Right hindlimb (tissue), 1 donor: Measurements from ENCODE around the gene OR2T2.
"Not testable (repeated sequence)": the region's sequence is repeated elsewhere in the genome, so short reads cannot be mapped to it uniquely, and the experiment has no call there.

Experiments
- DNase-seq: peaks from one replicate; pipeline ENCODE4 v3.0.0-alpha.2; 2018

The OR2T2 gene

GRCh38 chr1:248445399-248445798, at the start of gene OR2T2:
Gene OR2T2 (plus strand): TSS chr1:248445637. CDS start chr1:248452798, 7,161 bp downstream.
- not testable (repeated sequence) for DNase-seq

GRCh38 chr1:248402748-248403147, 42.7 kb upstream of the OR2T2 start, which contains the start of gene OR2T1:
Gene OR2T1 (plus strand): TSS chr1:248403048. CDS start chr1:248406148, 3,100 bp downstream.
- DNase-seq = no peak

GRCh38 chr1:248404024-248404423, 41.4 kb upstream of the OR2T2 start:
- DNase-seq = no peak

GRCh38 chr1:248406721-248407692, 38.4 kb upstream of the OR2T2 start:
- no peak for DNase-seq

- no peak for DNase-seq
These were observed 29.2 kb upstream of the OR2T2 start for GRCh38 chr1:248416226-248416625.

GRCh38 chr1:248417854-248418253, 27.6 kb upstream of the OR2T2 start:
- DNase-seq = no peak

GRCh38 chr1:248421384-248421783, 24.1 kb upstream of the OR2T2 start:
- DNase-seq = no peak

GRCh38 chr1:248427526-248428191, 17.8 kb upstream of the OR2T2 start:
- DNase-seq = not testable (repeated sequence)

GRCh38 chr1:248428192-248428533, 17.3 kb upstream of the OR2T2 start:
- DNase-seq = not testable (repeated sequence)

- DNase-seq = not testable (repeated sequence)
These were observed 13.8 kb upstream of the OR2T2 start for GRCh38 chr1:248431683-248432082.

- DNase-seq = not testable (repeated sequence)
These were observed 13.2 kb upstream of the OR2T2 start for GRCh38 chr1:248432201-248432600.

GRCh38 chr1:248433811-248434415, 11.5 kb upstream of the OR2T2 start:
- DNase-seq = not testable (repeated sequence)

- not testable (repeated sequence) for DNase-seq
These were observed 10.5 kb upstream of the OR2T2 start for GRCh38 chr1:248434913-248435312.

- DNase-seq = not testable (repeated sequence)
These were observed 9.1 kb upstream of the OR2T2 start for GRCh38 chr1:248436303-248436702.

- not testable (repeated sequence) for DNase-seq
These were observed 6.8 kb upstream of the OR2T2 start for GRCh38 chr1:248438668-248439067.

- DNase-seq = not testable (repeated sequence)
These were observed 6.2 kb upstream of the OR2T2 start for GRCh38 chr1:248439283-248439682.

- DNase-seq = not testable (repeated sequence)
These were observed 2.7 kb upstream of the OR2T2 start for GRCh38 chr1:248442500-248443277.

- DNase-seq = not testable (repeated sequence)
These were observed 834 bp upstream of the OR2T2 start for GRCh38 chr1:248444603-248445002.

- DNase-seq = not testable (repeated sequence)
These were observed 3.1 kb downstream of the OR2T2 start for GRCh38 chr1:248448409-248449074.

GRCh38 chr1:248449821-248450465, 4.5 kb downstream of the OR2T2 start:
- DNase-seq = not testable (repeated sequence)

GRCh38 chr1:248450466-248451145, 5.2 kb downstream of the OR2T2 start:
- not testable (repeated sequence) for DNase-seq
